ENCODE measurements around the gene URB1. TPM values are rescaled to one million over a fixed set of nuclear protein-coding genes. Genes with fewer than 3 reads are reported as not detected.

URB1 gene
- total and polyA plus RNA-seq, 2 of the 8 experiments (the other 6 are each of a cell fraction or from before 2014, with no cell fraction given), result 8.1 to 28.9 TPM

GRCh38 chr21:32298148-32298559 is 94.7 kb downstream of the URB1 start:
- 97% methylated on average over 6 of the region's 6 CpGs; no CpG with 5 or more reads in 1 of the 2 experiments for WGBS, 2 experiments (ENCODE audit: extremely low coverage in 1 of 2, insufficient coverage in 1 of 2, insufficient read length in 1 of 2, insufficient replicate concordance in 2 of 2, low coverage in 1 of 2, low lambda C conversion rate in 2 of 2, missing lambda C conversion rate in 1 of 2)
- Histone ChIP-seq H3K4me3 (ENCODE audit: extremely low read depth in 1 of 4, insufficient read depth in 2 of 4, low read depth in 3 of 4, low read length in 4 of 4) (no peak overlapping the region), H3K4me2 (ENCODE audit: insufficient read depth in 1 of 2, low read depth in 2 of 2, low read length in 2 of 2) (no peak overlapping the region), H3K4ac (replicated peaks; ENCODE audit: insufficient read length, low read depth, low read length) (no peak overlapping the region), H3K23me2 (ENCODE audit: low read depth, low read length) (no peaks in the 10 kb centered on the region; the same call in 1 of the 2 replicates), H2BK15ac (ENCODE audit: low read length) (no peak overlapping the region), H2AFZ (ENCODE audit: low read length) (no peak overlapping the region), H2BK12ac (ENCODE audit: low read depth, low read length) (no peak overlapping the region), H3K79me2 (ENCODE audit: control insufficient read depth in 1 of 2, insufficient read depth in 2 of 2, low read length in 2 of 2) (no peaks in the 10 kb centered on the region), H3K56ac (replicated peaks; ENCODE audit: insufficient read length, low read depth, low read length) (no peak overlapping the region), H3K4me1 (replicated peaks in 1 of 4; ENCODE audit: control insufficient read depth in 3 of 4, insufficient read depth in 4 of 4, low read length in 3 of 4) (no peaks in the 10 kb centered on the region), H3K79me1 (ENCODE audit: low read depth, low read length) (no peaks in the 10 kb centered on the region), H2AK5ac (ENCODE audit: low read depth, low read length) (no peak overlapping the region), H2BK5ac (ENCODE audit: low read depth, low read length) (no peak overlapping the region), H3K14ac (ENCODE audit: insufficient read length) (no peak overlapping the region), H4K91ac (replicated peaks; ENCODE audit: insufficient read length, low read length) (no peak overlapping the region), H3K23ac (ENCODE audit: insufficient read length) (no peak overlapping the region), H4K8ac (ENCODE audit: extremely low read depth, insufficient read depth, low read length) (no peak overlapping the region), H4K20me1 (replicated peaks in 1 of 2; ENCODE audit: control insufficient read depth in 1 of 2, insufficient read depth in 2 of 2, low read length in 2 of 2) (peaks cover 0 to 7% of the 10 kb centered on the region in 2 experiments), H3K36me3 (ENCODE audit: control insufficient read depth in 2 of 4, insufficient read depth in 4 of 4, low read length in 3 of 4) (peaks cover 0 to 3% (median 0%) of the 10 kb centered on the region in 4 experiments; a peak in 1 of 8 replicates), H2BK20ac (ENCODE audit: low read length) (no peak overlapping the region), H4K5ac (ENCODE audit: insufficient read length, low read depth, low read length) (no peak overlapping the region), H3K18ac (ENCODE audit: extremely low read depth, low read length) (no peak overlapping the region), H3K27ac (ENCODE audit: low read depth, low read length) (no peak overlapping the region), H2BK120ac (replicated peaks; ENCODE audit: low read depth, low read length) (no peak overlapping the region), H3K9me3 (ENCODE audit: insufficient read depth in 2 of 2, low read depth in 1 of 2, low read length in 1 of 2) (peaks cover 0 to 3% of the 10 kb centered on the region in 2 experiments; a peak in 1 of 4 replicates), H3K9ac (replicated peaks in 1 of 4; ENCODE audit: extremely low read depth in 1 of 4, low read depth in 3 of 4, low read length in 3 of 4) (no peak overlapping the region), H3K27me3 (replicated peaks in 1 of 4; ENCODE audit: control insufficient read depth in 3 of 4, extremely low read depth in 1 of 4, insufficient read depth in 3 of 4, low read length in 3 of 4) (no peaks in the 10 kb centered on the region)
- DNase-seq (ENCODE audit: low read depth in 1 of 2, low spot score in 2 of 2), result no peak
- ChIA-PET CTCF (ENCODE audit: partially characterized antibody) (interaction anchor here (1.1 to 1.4 kb wide), 2 partner anchors 18 to 77 kb away, joined by 3 read pairs; no protein-coding TSS in a partner anchor), POLR2A (ENCODE audit: partially characterized antibody) (no interaction called here)
- no peak for FAIRE-seq
- no peak for TF ChIP-seq POU5F1 (IDR thresholded peaks at IDR 0.05; ENCODE audit: low read depth, low read length)
- no peak for TF ChIP-seq MAFK (IDR thresholded peaks at IDR 0.05; ENCODE audit: low read depth, low read length)
- no peak for TF ChIP-seq SP4 (IDR thresholded peaks at IDR 0.05; ENCODE audit: low read length)
- TF ChIP-seq SP1 (IDR thresholded peaks at IDR 0.05; ENCODE audit: low read depth, low read length), result no peak
- TF ChIP-seq CBX5 (IDR thresholded peaks at IDR 0.05; ENCODE audit: low read depth, low read length), result no peak
- TF ChIP-seq TEAD4 (IDR thresholded peaks at IDR 0.05; ENCODE audit: low read depth, low read length), result no peak
